Sigmoid colon (tissue), 7 donors: ENCODE results near the gene GNA12. TPM values are rescaled to one million over a fixed set of nuclear protein-coding genes. Genes with fewer than 3 reads are reported as not detected.

Experiments used
- DNase-seq: peaks from one replicate; pipeline ENCODE4 v3.0.0-alpha.2; 2019
- H3K27ac ChIP-seq, 4 donors: fragments of 200-600 bp; sonication (generic); one replicate each; pipeline ENCODE4 v1.5.1; 2016 to 2019; ENCODE audit warnings: mild to moderate bottlenecking in 1 of 4
- H3K27me3 ChIP-seq, 3 donors: fragments of 200-600 bp; sonication (generic); one replicate each; pipeline ENCODE4 v1.5.1; 2019; ENCODE audit warnings: mild to moderate bottlenecking in 1 of 3
- H3K36me3 ChIP-seq, 4 donors: fragments of 200-600 bp; sonication (generic); one replicate each; pipeline ENCODE4 v1.5.1; 2016 to 2019
- H3K4me1 ChIP-seq, 4 donors: fragments of 200-600 bp; sonication (generic); one replicate each; pipeline ENCODE4 v1.5.1; 2017 to 2019
- H3K4me3 ChIP-seq, 4 donors: fragments of 200-600 bp; sonication (generic); one replicate each; pipeline ENCODE4 v1.5.1; 2017 to 2019; ENCODE audit warnings: mild to moderate bottlenecking in 2 of 4, moderate library complexity in 1 of 4
- H3K9me3 ChIP-seq, 4 donors: fragments of 200-600 bp in 3 of 4; sonication (generic) in 3 of 4; one replicate each; pipeline versions ENCODE4 v1.5.1 to v1.6.1; 2013 to 2019
- CTCF ChIP-seq, 4 experiments: fragments of 450-650 bp in 3 of 4; fragments of 200-600 bp in 1 of 4; IDR thresholded peaks; one replicate each; pipeline ENCODE4 v1.5.1; 2016 to 2019; ENCODE audit warnings: antibody characterized with exemption in 4 of 4, mild to moderate bottlenecking in 3 of 4, moderate library complexity in 2 of 4
- EP300 ChIP-seq, 4 donors: sonication (generic); formaldehyde crosslinking; IDR thresholded peaks; one replicate each; pipeline ENCODE4 v1.6.1; 2017; ENCODE audit warnings: antibody characterized with exemption in 4 of 4
- POLR2A ChIP-seq, 2 donors: fragments of 450-650 bp; IDR thresholded peaks; one replicate each; pipeline ENCODE4 v1.6.1; 2016; ENCODE audit warnings: antibody characterized with exemption in 2 of 2, mild to moderate bottlenecking in 2 of 2, moderate library complexity in 2 of 2
- POLR2AphosphoS5 ChIP-seq, 4 donors: sonication (generic); formaldehyde crosslinking; IDR thresholded peaks; one replicate each; pipeline ENCODE4 v1.6.1; 2017; ENCODE audit warnings: antibody characterized with exemption in 4 of 4
- WGBS, 2 donors: extraction: QIAGEN DNeasy Blood & Tissue Kit; methylation state at CpG; one replicate each; pipeline ENCODE4 v1.1.7; 2013; 5-methylcytosine and 5-hydroxymethylcytosine counted together
- intact Hi-C: fragments of 100-400 bp; cut with DNase I; formaldehyde crosslinking; loops from one replicate; pipeline ENCODE4 v1.15.1; 2023
- polyA plus RNA-seq, 3 donors: library from polyadenylated mRNA; stranded (reverse); fragments of 200-250 nt; gene quantifications; one replicate each; pipeline ENCODE4 v1.2.3, GENCODE V29; 2013
- total RNA-seq, 4 donors: library from RNA; depleted of rRNA; stranded (reverse); fragments of >200 nt; gene quantifications; one replicate each; pipeline ENCODE4 v1.1.0, GENCODE V29; 2016
- donor health status: healthy with polysubstance abuse.
- donor health status: Bipolar disorder and iron deficiency.
- donor health status: healthy.

Gene GNA12
- total and polyA plus RNA-seq, 7 donors, result 13.2 to 46.5 (median 22.0) TPM

DNA sequence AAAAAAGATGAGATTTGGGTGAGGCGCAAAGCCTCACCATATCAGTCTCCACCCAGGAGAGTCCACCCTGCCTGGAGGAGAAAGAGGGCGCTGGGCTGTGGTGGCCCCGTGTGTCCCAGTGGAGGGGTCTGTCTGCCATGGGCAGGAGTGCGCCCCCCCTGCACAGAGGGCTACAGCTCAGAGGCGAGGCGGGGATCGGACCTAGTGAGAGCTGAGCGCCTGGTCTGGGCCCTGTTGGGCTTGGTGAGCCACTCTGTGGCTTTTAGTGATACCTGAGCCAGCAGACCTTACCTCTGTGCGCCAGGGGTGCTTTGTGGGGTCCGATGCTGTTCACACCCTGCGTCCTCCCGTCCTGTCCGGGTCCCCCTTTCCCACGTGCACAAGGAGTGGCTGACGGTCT is 25.9 kb upstream of the GNA12 start:
- intact Hi-C loops, result loop anchor here (5.0 kb wide), 1 partner anchor 1027 kb away; no protein-coding TSS in a partner anchor
- Histone ChIP-seq H3K9me3 (no peaks in the 10 kb centered on the region), H3K36me3 (no peaks in the 10 kb centered on the region), H3K4me3 (no peak overlapping the region), H3K27ac (peak overlapping the region in 2 of 4 donors; percentile 6), H3K27me3 (no peaks in the 10 kb centered on the region), H3K4me1 (no peaks in the 10 kb centered on the region)
- DNase-seq, result no peak
- TF ChIP-seq EP300 (IDR thresholded peaks at IDR 0.05) (no peak), POLR2A (IDR thresholded peaks at IDR 0.05) (no peak), CTCF (IDR thresholded peaks at IDR 0.05) (no peak), POLR2AphosphoS5 (IDR thresholded peaks at IDR 0.05) (no peak)
- 88 to 89% methylated on average over 15 of the region's 15 CpGs for WGBS, 2 donors

DNA sequence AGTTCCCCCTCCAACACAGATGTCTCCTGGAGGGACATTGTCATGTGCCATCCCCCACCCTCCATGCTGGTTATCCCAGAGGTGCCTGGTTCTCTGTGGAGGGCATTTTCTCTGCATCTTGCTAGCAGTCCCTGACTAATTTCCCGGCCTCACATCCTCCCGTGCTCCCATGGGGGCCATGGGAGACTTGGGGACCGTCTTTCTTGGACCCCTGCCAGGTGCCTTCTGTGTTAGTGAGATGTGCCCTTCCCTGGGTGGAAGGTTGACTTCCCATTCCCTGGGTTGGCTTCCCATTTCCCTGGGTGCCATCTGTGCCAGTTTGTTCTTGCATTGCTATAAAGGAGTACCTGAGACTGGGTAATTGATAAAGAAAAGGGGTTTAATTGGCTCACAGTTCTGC is 22.5 kb upstream of the GNA12 start:
- Histone ChIP-seq H3K9me3 (no peaks in the 10 kb centered on the region), H3K4me3 (no peak overlapping the region), H3K4me1 (peaks cover 0 to 20% (median 17%) of the 10 kb centered on the region in 4 donors), H3K27me3 (no peaks in the 10 kb centered on the region), H3K27ac (no peak overlapping the region), H3K36me3 (no peaks in the 10 kb centered on the region)
- TF ChIP-seq POLR2A (IDR thresholded peaks at IDR 0.05) (no peak), CTCF (IDR thresholded peaks at IDR 0.05) (no peak), EP300 (IDR thresholded peaks at IDR 0.05) (no peak), POLR2AphosphoS5 (IDR thresholded peaks at IDR 0.05) (no peak)
- 26 to 52% methylated on average over 3 of the region's 3 CpGs for WGBS, 2 donors
- intact Hi-C loops, result loop anchor here (5.0 kb wide), 1 partner anchor 1031 kb away; no protein-coding TSS in a partner anchor
- no peak for DNase-seq

GRCh38 chr7:2864999-2865670 is 21.0 kb upstream of the GNA12 start:
- peak; percentile 85 for DNase-seq
- Histone ChIP-seq H3K4me3 (no peak overlapping the region), H3K27ac (no peak overlapping the region), H3K4me1 (peaks cover 0 to 20% (median 17%) of the 10 kb centered on the region in 4 donors), H3K36me3 (no peaks in the 10 kb centered on the region), H3K27me3 (no peaks in the 10 kb centered on the region), H3K9me3 (no peaks in the 10 kb centered on the region)
- WGBS, 2 donors, result 52 to 63% methylated on average over 17 of the region's 17 CpGs
- intact Hi-C loops, result loop anchor here (1.0 to 5.0 kb wide), 2 partner anchors 290 to 1032 kb away; no protein-coding TSS in a partner anchor
- TF ChIP-seq CTCF (IDR thresholded peaks at IDR 0.05) (peak; percentile 76 to 95 (median 88)), EP300 (IDR thresholded peaks at IDR 0.05) (no peak)

DNA sequence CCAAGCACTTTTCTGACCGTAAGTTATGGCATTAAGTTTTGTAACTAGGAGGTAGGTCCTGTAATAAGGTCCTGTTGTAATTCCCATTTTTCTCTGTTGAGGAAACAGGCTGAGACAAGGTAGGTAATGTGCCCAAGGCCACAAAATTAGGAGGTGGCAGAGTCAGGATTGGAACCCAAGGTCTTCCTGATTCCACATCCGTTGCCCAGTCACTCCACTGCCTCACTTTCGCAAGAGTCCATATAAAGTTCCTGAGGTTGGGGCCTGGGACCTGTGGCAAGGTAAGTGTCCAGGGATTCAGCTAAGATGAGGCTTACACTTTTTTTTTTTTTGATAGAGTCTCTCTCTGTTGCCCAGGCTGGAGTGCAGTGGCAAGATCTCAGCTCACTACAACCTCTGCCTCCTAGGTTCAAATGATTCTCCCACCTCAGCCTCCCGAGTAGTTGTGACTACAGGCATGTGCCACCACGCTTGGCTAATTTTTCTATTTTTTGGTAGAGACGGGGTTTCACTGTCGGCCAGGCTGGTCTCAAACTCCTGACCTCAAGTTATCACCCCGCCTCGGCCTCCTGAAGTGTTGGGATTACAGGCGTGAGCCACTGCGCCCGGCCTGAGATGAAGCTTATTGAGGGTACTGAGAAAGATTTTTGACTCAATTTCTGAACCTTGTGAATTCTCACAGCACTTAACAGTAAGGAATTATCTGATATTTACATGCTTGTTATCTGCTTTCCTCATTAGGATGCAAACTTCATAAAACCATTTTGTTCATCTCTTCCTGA is 20.3 kb upstream of the GNA12 start:
- TF ChIP-seq CTCF (IDR thresholded peaks at IDR 0.05) (no peak), POLR2A (IDR thresholded peaks at IDR 0.05) (no peak), EP300 (IDR thresholded peaks at IDR 0.05) (no peak), POLR2AphosphoS5 (IDR thresholded peaks at IDR 0.05) (no peak)
- Histone ChIP-seq H3K36me3 (no peaks in the 10 kb centered on the region), H3K4me3 (peak overlapping the region in 1 of 4 donors; percentile 9), H3K27me3 (no peaks in the 10 kb centered on the region), H3K4me1 (peaks cover 0 to 20% (median 17%) of the 10 kb centered on the region in 4 donors), H3K27ac (peak overlapping the region; percentile 74 to 80 (median 78)), H3K9me3 (no peaks in the 10 kb centered on the region)
- intact Hi-C loops, result no loop called here
- WGBS, 2 donors, result 86 to 91% methylated on average over 12 of the region's 12 CpGs
- no peak for DNase-seq
